Stimulated activated CD8-positive, alpha-beta memory T cell treated with anti-CD3 and anti-CD28 coated beads, Interleukin-15, amount 100 ng/mL, for 48 hours (primary cell): ENCODE data around the gene SMAD6.
A peak's percentile ranks its signal among the peaks of the same experiment; 100 is the strongest.

ENCODE experiments used
- DNase-seq, 2 donors: peaks; one replicate each; pipeline ENCODE4 v3.0.0-alpha.2; 2020; ENCODE audit warnings: low read depth in 2 of 2

The SMAD6 gene

GRCh38 chr15:66721020-66721419 is 19.0 kb downstream of the SMAD6 start:
- no peak for DNase-seq

- DNase-seq = no peak
Observed at GRCh38 chr15:66721501-66721937, 19.5 kb downstream of the SMAD6 start.

- no peak for DNase-seq
Observed at GRCh38 chr15:66721954-66722353, 19.9 kb downstream of the SMAD6 start.

GRCh38 chr15:66722757-66723540 is 20.9 kb downstream of the SMAD6 start:
- no peak for DNase-seq

GRCh38 chr15:66723826-66724731 is 22.0 kb downstream of the SMAD6 start:
- DNase-seq = no peak

- no peak for DNase-seq
Observed at GRCh38 chr15:66724732-66725463, 22.9 kb downstream of the SMAD6 start.

- no peak for DNase-seq
Observed at GRCh38 chr15:66725464-66725785, 23.4 kb downstream of the SMAD6 start.

GRCh38 chr15:66726386-66726785 is 24.4 kb downstream of the SMAD6 start:
- DNase-seq = no peak

- DNase-seq = no peak
Observed at GRCh38 chr15:66729331-66729951, 27.4 kb downstream of the SMAD6 start.

GRCh38 chr15:66730168-66731021 is 28.4 kb downstream of the SMAD6 start:
- DNase-seq = peak in 1 of 2 donors; percentile 21

GRCh38 chr15:66733976-66734375 is 31.9 kb downstream of the SMAD6 start:
- no peak for DNase-seq

GRCh38 chr15:66734961-66735908 is 33.2 kb downstream of the SMAD6 start:
- DNase-seq = no peak

GRCh38 chr15:66735909-66736305 is 33.9 kb downstream of the SMAD6 start:
- no peak for DNase-seq

- DNase-seq = no peak
Observed at GRCh38 chr15:66737243-66738010, 35.4 kb downstream of the SMAD6 start.

- no peak for DNase-seq
Observed at GRCh38 chr15:66738116-66738515, 36.1 kb downstream of the SMAD6 start.

- no peak for DNase-seq
Observed at GRCh38 chr15:66738595-66738994, 36.6 kb downstream of the SMAD6 start.

GRCh38 chr15:66739287-66739686 is 37.3 kb downstream of the SMAD6 start:
- DNase-seq = no peak

GRCh38 chr15:66740802-66741201 is 38.8 kb downstream of the SMAD6 start:
- DNase-seq = no peak

GRCh38 chr15:66741646-66742045 is 39.6 kb downstream of the SMAD6 start:
- no peak for DNase-seq
